Osteocyte (in vitro differentiated cells): ENCODE results near the gene ING5. TPM values are rescaled to one million over a fixed set of nuclear protein-coding genes. Genes with fewer than 3 reads are reported as not detected.

ENCODE experiments used
- DNase-seq: peaks from one replicate; pipeline ENCODE4 v3.0.0; 2021; ENCODE audit warnings: mixed read lengths; ENCODE audit not compliant: unreplicated experiment; ENCODE audit errors: extremely low spot score
- H3K27ac Mint-ChIP-seq: one replicate; pipeline ENCODE4 v1.8.0; 2021; ENCODE audit warnings: mild to moderate bottlenecking, mixed read lengths; ENCODE audit not compliant: unreplicated experiment
- H3K27me3 Mint-ChIP-seq: one replicate; pipeline ENCODE4 v1.8.0; 2021; ENCODE audit warnings: mixed read lengths; ENCODE audit not compliant: unreplicated experiment
- H3K36me3 Mint-ChIP-seq: one replicate; pipeline ENCODE4 v1.8.0; 2021; ENCODE audit warnings: mixed read lengths; ENCODE audit not compliant: unreplicated experiment
- H3K4me1 Mint-ChIP-seq: one replicate; pipeline ENCODE4 v1.8.0; 2021; ENCODE audit warnings: mixed read lengths; ENCODE audit not compliant: unreplicated experiment
- H3K4me3 Mint-ChIP-seq: one replicate; pipeline ENCODE4 v1.8.0; 2021; ENCODE audit warnings: mild to moderate bottlenecking, moderate library complexity, mixed read lengths; ENCODE audit not compliant: unreplicated experiment
- H3K9me3 Mint-ChIP-seq: one replicate; pipeline ENCODE4 v1.8.0; 2021; ENCODE audit warnings: mixed read lengths; ENCODE audit not compliant: unreplicated experiment
- total RNA-seq: library from RNA; stranded (reverse); gene quantifications from 2 replicates; pipeline ENCODE4 v1.2.1, GENCODE V29; 2021
- TF ChIP-seq, protein P1 (sequence below): fragments of 200-600 bp; sonication (generic); IDR thresholded peaks from 2 replicates; pipeline ENCODE4 v1.5.0; 2021; ENCODE audit warnings: antibody characterized with exemption, mild to moderate bottlenecking, moderate library complexity

The ING5 gene
- total RNA-seq, 1 donor from 2014 or later, result 32.0 TPM

GRCh38 chr2:241678307-241678706, 23.5 kb upstream of the ING5 start:
- Mint-ChIP-seq H3K36me3 (peaks cover 26% of the 10 kb centered on the region), H3K4me3 (no peak overlapping the region), H3K9me3 (no peaks in the 10 kb centered on the region), H3K27ac (no peak overlapping the region), H3K4me1 (peaks cover 14% of the 10 kb centered on the region), H3K27me3 (no peaks in the 10 kb centered on the region)
- TF ChIP-seq, protein P1, sequence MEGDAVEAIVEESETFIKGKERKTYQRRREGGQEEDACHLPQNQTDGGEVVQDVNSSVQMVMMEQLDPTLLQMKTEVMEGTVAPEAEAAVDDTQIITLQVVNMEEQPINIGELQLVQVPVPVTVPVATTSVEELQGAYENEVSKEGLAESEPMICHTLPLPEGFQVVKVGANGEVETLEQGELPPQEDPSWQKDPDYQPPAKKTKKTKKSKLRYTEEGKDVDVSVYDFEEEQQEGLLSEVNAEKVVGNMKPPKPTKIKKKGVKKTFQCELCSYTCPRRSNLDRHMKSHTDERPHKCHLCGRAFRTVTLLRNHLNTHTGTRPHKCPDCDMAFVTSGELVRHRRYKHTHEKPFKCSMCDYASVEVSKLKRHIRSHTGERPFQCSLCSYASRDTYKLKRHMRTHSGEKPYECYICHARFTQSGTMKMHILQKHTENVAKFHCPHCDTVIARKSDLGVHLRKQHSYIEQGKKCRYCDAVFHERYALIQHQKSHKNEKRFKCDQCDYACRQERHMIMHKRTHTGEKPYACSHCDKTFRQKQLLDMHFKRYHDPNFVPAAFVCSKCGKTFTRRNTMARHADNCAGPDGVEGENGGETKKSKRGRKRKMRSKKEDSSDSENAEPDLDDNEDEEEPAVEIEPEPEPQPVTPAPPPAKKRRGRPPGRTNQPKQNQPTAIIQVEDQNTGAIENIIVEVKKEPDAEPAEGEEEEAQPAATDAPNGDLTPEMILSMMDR, result no peak
- no peak for DNase-seq

DNA sequence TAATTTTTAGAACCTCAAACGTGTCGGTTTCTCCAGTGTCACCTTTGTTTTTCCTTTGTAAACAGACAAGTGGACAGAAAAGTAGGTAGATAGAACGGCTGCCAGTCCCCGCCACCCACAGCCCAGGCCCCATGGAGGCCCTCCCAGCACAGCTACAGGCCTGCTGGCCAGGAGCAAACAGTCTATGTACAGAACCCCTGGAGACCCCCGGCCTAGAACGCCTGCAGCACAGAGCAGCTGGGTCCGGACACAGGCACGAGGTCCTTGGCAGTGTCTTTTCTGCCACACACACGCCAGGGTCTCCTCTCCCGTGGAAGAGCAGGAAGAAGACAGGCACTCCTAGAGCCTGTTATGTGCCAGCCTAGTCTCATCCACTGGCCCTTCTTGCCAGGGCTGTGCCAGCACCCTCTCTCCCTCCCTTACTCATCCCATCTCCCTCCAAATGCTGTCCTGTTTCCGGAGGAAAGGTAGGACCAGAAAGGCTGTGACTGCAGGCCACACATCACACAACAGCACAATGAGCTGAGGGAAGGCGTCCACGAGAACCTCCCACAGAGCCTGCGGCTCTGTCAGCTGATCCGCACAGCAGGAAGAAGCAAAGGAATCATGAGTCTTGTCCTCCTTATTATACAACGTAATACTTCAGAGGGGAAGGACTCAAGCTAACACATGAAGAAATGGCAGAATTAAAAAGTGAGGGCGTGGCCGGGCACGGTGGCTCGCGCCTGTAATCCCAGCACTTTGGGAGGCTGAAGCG, 22.9 kb upstream of the ING5 start:
- TF ChIP-seq, protein P1, result no peak
- Mint-ChIP-seq H3K36me3 (peaks cover 26% of the 10 kb centered on the region), H3K27me3 (no peaks in the 10 kb centered on the region), H3K4me3 (no peak overlapping the region), H3K9me3 (no peaks in the 10 kb centered on the region), H3K4me1 (peaks cover 14% of the 10 kb centered on the region), H3K27ac (no peak overlapping the region)
- no peak for DNase-seq

DNA sequence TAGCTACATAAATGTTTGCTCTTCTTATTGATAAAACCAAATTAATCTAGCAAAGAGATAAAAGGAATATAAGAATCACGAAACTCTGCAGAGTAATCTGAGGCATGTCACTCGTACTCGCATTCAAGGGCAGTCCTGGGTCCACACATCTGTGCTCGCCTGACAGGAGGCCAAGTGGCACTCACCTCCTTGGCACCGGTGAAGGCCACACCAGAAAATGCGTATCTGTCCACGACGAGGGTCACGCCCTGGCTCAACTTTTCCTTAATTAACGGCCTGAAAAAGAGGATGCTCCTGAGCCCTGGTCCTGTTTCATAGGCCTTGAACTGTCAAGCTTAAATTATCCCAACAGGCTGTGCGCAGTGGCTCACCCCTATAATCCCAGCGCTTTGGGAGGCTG, 21.8 kb upstream of the ING5 start:
- H3K27ac Mint-ChIP-seq, result no peak overlapping the region
- no peak for DNase-seq
- TF ChIP-seq, protein P1, result no peak
- H3K36me3 Mint-ChIP-seq, result peaks cover 27% of the 10 kb centered on the region
- no peaks in the 10 kb centered on the region for H3K9me3 Mint-ChIP-seq
- no peaks in the 10 kb centered on the region for H3K27me3 Mint-ChIP-seq
- no peak overlapping the region for H3K4me3 Mint-ChIP-seq
- peaks cover 14% of the 10 kb centered on the region for H3K4me1 Mint-ChIP-seq

- TF ChIP-seq, protein P1, result no peak
- H3K4me3 Mint-ChIP-seq, result no peak overlapping the region
- no peaks in the 10 kb centered on the region for H3K27me3 Mint-ChIP-seq
- no peaks in the 10 kb centered on the region for H3K9me3 Mint-ChIP-seq
- no peak for DNase-seq
- peak overlapping the region; percentile 32 for H3K27ac Mint-ChIP-seq
- peaks cover 23% of the 10 kb centered on the region for H3K36me3 Mint-ChIP-seq
- peaks cover 21% of the 10 kb centered on the region for H3K4me1 Mint-ChIP-seq
Measured at GRCh38 chr2:241680827-241681599, 20.8 kb upstream of the ING5 start.

DNA sequence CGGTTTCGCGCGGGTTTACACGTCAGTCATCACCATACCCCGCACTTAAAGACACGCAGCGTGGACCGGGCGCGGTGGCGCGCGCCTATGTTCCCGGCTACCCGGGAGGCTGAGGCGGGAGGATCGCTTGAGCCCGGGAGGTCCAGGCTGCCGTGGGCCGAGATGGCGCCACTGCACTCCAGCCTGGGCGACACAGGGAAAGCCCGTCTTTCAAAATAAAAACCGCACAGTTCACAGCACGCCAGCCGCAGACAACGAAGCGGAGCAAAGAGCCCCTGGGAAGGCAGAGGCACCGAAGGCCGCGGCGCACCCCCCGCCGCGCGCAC, 15.6 kb upstream of the ING5 start:
- no peak for DNase-seq
- peak overlapping the region; percentile 73 for H3K27ac Mint-ChIP-seq
- peaks cover 25% of the 10 kb centered on the region for H3K4me1 Mint-ChIP-seq
- peaks cover 6% of the 10 kb centered on the region for H3K36me3 Mint-ChIP-seq
- TF ChIP-seq, protein P1, result no peak
- H3K4me3 Mint-ChIP-seq, result peak overlapping the region; percentile 82
- H3K9me3 Mint-ChIP-seq, result no peaks in the 10 kb centered on the region
- H3K27me3 Mint-ChIP-seq, result no peaks in the 10 kb centered on the region
